DMS53 treated with DMSO at 0.1 percent for 48 hours (cell line): ENCODE data around the gene STPG1.

Experiments used
- DNase-seq: peaks from one replicate; lab custom pipeline; 2025; ENCODE audit not compliant: unreplicated experiment; lab: John Stamatoyannopoulos, UW

The STPG1 gene

GRCh38 chr1:24319312-24319863, 94.2 kb downstream of the STPG1 start, which contains the start of gene GRHL3:
TSS of gene GRHL3 (plus strand) at chr1:24319357. CDS start at chr1:24319552, 195 bp downstream.
- peak; percentile 66 for DNase-seq

- DNase-seq = no peak
Measured at GRCh38 chr1:24318615-24319311, 94.8 kb downstream of the STPG1 start.

- no peak for DNase-seq
Measured at GRCh38 chr1:24317956-24318614, 95.5 kb downstream of the STPG1 start.

- peak; percentile 10 for DNase-seq
Measured at GRCh38 chr1:24317081-24317480, 96.5 kb downstream of the STPG1 start.

- DNase-seq = no peak
Measured at GRCh38 chr1:24316645-24317044, 96.9 kb downstream of the STPG1 start.

DNA sequence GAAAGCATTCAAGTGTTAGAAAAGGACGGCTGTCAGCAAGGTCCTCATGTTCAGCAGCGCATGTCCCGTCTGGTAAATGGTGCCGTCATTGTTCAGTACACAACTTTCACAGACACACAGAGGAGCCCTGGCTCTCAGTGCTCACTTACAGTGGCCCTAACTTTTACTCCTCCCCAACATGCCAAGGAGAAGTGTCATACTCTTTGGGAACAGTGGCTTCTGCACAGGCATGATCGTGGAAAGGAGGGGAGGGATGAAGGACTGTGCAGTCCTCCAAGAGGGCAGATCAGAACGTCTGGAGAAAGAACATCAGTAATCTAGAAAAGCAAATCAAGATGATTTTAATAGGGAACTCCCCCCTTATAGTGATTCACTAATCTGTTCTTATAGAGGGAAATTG, 98.2 kb downstream of the STPG1 start:
- no peak for DNase-seq

DNA sequence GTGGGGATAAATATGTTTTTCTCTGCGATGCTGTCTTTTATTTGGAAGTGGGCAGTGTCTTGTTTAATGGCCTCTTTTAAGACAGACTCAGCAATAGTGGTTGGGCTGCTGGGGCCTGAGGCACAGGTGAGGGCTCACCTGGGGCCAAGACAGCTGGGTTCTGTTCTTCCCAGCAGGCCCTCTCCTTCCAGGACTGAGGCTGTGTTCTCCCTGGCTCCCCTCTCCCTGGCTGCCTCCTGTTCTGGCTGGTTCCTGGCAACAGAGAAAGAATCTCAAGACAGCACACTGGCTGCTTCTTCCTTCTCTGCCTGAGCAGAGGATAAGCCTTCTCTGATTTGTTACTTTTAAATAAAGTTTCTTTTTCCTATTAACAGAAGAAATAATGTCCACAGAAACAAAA, 101.8 kb downstream of the STPG1 start:
- DNase-seq = no peak

- DNase-seq = no peak
Measured at GRCh38 chr1:24311234-24311633, 102.3 kb downstream of the STPG1 start.

DNA sequence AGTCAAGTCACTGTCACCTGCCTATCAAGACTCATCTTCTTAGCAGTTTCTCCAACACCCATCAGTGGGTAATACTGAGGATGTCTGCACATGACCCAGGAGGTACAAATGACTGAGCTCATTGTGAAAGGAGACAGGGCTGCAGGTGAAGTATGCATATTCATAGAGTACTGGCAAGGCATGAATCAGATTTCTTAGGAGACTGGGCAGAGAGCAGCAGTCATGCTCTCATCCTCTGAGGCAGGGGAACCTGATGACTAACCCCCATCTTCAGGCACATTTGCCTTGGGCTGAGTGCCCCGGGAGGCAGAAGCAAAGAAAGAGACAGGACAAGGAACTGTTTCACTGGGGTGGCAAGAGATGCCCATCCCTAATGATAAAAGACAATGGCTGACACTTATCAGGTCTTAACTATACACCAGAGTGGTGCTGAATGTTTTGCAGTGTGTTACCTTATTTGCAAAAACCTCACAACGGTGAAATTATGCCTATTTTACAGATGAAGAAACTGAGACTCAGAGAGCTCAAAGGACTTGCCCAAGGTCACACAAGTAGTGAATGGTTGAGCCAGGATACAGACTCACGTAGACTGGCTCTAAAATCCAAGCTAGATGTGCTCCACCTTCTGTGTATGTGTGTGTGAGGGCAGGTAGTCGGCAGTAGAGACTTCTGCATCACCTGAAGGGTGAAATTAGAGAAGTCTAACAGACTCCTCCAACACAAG, 103.7 kb downstream of the STPG1 start:
- no peak for DNase-seq

- no peak for DNase-seq
Measured at GRCh38 chr1:24308365-24309015, 105.1 kb downstream of the STPG1 start.
